ENCODE data around the gene ZNF438.

GRCh38 chr10:30855131-30855530, 176.5 kb downstream of the ZNF438 start:
- TF ChIP-seq CTCF (conservative IDR thresholded peaks at IDR 0.05; ENCODE audit: low read depth, low read length) (no peak), EZH2 (IDR thresholded peaks at IDR 0.05; ENCODE audit: borderline replicate concordance, low read depth, low read length, poor library complexity, severe bottlenecking) (no peak)
